DOHH2 (cell line): ENCODE measurements around the gene VAPB.

Experiments used
- CTCF ChIP-seq: fragments of 200-600 bp; sonication (generic); IDR thresholded peaks from one replicate; pipeline ENCODE4 v1.5.1; 2014; ENCODE audit warnings: antibody characterized with exemption, mild to moderate bottlenecking, low read depth, low read length; ENCODE audit not compliant: poor library complexity, severe bottlenecking
- EZH2phosphoT487 ChIP-seq: fragments of 200-600 bp; sonication (generic); IDR thresholded peaks from 2 replicates; pipeline ENCODE4 v1.6.1; 2017; ENCODE audit warnings: borderline replicate concordance, mild to moderate bottlenecking, antibody characterized with exemption, low read length, moderate library complexity, mixed read lengths

- no peak for TF ChIP-seq CTCF
- TF ChIP-seq EZH2phosphoT487, result no peak
Observed at GRCh38 chr20:58429303-58429702, 40.3 kb downstream of the VAPB start.
